ENCODE measurements around the gene RAB40B. TPM values are rescaled to one million over a fixed set of nuclear protein-coding genes. Genes with fewer than 3 reads are reported as not detected.

RAB40B gene
- total RNA-seq, 1 donor from 2014 or later, result 20.0 TPM

- TF ChIP-seq, protein P1, sequence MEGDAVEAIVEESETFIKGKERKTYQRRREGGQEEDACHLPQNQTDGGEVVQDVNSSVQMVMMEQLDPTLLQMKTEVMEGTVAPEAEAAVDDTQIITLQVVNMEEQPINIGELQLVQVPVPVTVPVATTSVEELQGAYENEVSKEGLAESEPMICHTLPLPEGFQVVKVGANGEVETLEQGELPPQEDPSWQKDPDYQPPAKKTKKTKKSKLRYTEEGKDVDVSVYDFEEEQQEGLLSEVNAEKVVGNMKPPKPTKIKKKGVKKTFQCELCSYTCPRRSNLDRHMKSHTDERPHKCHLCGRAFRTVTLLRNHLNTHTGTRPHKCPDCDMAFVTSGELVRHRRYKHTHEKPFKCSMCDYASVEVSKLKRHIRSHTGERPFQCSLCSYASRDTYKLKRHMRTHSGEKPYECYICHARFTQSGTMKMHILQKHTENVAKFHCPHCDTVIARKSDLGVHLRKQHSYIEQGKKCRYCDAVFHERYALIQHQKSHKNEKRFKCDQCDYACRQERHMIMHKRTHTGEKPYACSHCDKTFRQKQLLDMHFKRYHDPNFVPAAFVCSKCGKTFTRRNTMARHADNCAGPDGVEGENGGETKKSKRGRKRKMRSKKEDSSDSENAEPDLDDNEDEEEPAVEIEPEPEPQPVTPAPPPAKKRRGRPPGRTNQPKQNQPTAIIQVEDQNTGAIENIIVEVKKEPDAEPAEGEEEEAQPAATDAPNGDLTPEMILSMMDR (IDR thresholded peaks at IDR 0.05), result no peak
- H3K4me3 Mint-ChIP-seq (ENCODE audit: unreplicated experiment), result no peak overlapping the region
Observed at GRCh38 chr17:82691714-82692113, 6.8 kb downstream of the RAB40B start.

GRCh38 chr17:82690786-82691489 lies 7.6 kb downstream of the RAB40B start:
- Mint-ChIP-seq H3K27ac (ENCODE audit: unreplicated experiment) (no peak overlapping the region), H3K27me3 (ENCODE audit: low read depth) (no peaks in the 10 kb centered on the region), H3K9me3 (ENCODE audit: low read depth) (peaks cover 11% of the 10 kb centered on the region), H3K4me1 (ENCODE audit: low read depth) (peaks cover 7% of the 10 kb centered on the region), H3K4me3 (ENCODE audit: unreplicated experiment) (no peak overlapping the region), H3K36me3 (ENCODE audit: low read depth) (peaks cover 15% of the 10 kb centered on the region)
- TF ChIP-seq, protein P1 (IDR thresholded peaks at IDR 0.05), result no peak
- peak; percentile 67 for DNase-seq (ENCODE audit: low spot score)

More at GRCh38 chr17:82691714-82692113, 6.8 kb downstream of the RAB40B start:
- peaks cover 11% of the 10 kb centered on the region for H3K9me3 Mint-ChIP-seq (ENCODE audit: low read depth)
- peaks cover 15% of the 10 kb centered on the region for H3K36me3 Mint-ChIP-seq (ENCODE audit: low read depth)
- DNase-seq (ENCODE audit: low spot score), result peak; percentile 53
- H3K27me3 Mint-ChIP-seq (ENCODE audit: low read depth), result no peaks in the 10 kb centered on the region
- H3K4me1 Mint-ChIP-seq (ENCODE audit: low read depth), result peaks cover 8% of the 10 kb centered on the region
- no peak overlapping the region for H3K27ac Mint-ChIP-seq (ENCODE audit: unreplicated experiment)

DNA sequence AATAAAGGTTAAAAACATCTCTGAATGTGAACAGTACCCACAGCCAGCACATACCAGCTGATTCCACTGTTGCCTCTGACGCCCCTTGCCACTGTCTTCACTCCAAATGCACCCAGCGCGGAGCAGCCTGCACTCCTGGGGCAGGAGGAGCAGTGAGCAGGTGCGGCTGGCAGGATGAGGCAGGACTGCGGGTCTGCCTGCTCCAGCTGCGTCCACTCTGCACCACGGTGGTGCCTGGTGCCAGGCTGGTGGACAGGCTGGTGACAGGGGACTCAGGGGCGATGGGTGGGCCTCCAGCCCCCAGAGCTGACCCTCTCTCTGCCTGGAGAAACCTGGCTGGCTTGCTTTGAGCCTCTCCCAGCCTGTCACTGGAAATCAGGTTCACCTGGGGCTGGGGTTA lies 9.4 kb downstream of the RAB40B start:
- Mint-ChIP-seq H3K36me3 (ENCODE audit: low read depth) (peaks cover 9% of the 10 kb centered on the region), H3K9me3 (ENCODE audit: low read depth) (peaks cover 2% of the 10 kb centered on the region), H3K27ac (ENCODE audit: unreplicated experiment) (no peak overlapping the region), H3K4me3 (ENCODE audit: unreplicated experiment) (no peak overlapping the region), H3K27me3 (ENCODE audit: low read depth) (no peaks in the 10 kb centered on the region), H3K4me1 (ENCODE audit: low read depth) (peaks cover 7% of the 10 kb centered on the region)
- DNase-seq (ENCODE audit: low spot score), result peak; percentile 82
- TF ChIP-seq, protein P1 (IDR thresholded peaks at IDR 0.05), result no peak

GRCh38 chr17:82687871-82688270 lies 10.6 kb downstream of the RAB40B start:
- H3K4me3 Mint-ChIP-seq (ENCODE audit: unreplicated experiment), result no peak overlapping the region
- H3K36me3 Mint-ChIP-seq (ENCODE audit: low read depth), result peaks cover 8% of the 10 kb centered on the region
- no peak for DNase-seq (ENCODE audit: low spot score)
- H3K27ac Mint-ChIP-seq (ENCODE audit: unreplicated experiment), result no peak overlapping the region
- peaks cover 7% of the 10 kb centered on the region for H3K4me1 Mint-ChIP-seq (ENCODE audit: low read depth)
- no peaks in the 10 kb centered on the region for H3K27me3 Mint-ChIP-seq (ENCODE audit: low read depth)
- no peaks in the 10 kb centered on the region for H3K9me3 Mint-ChIP-seq (ENCODE audit: low read depth)
- TF ChIP-seq, protein P1 (IDR thresholded peaks at IDR 0.05), result no peak

- Mint-ChIP-seq H3K9me3 (ENCODE audit: low read depth) (peaks cover under 1% of the 10 kb centered on the region), H3K4me3 (ENCODE audit: unreplicated experiment) (no peak overlapping the region), H3K27me3 (ENCODE audit: low read depth) (no peaks in the 10 kb centered on the region), H3K4me1 (ENCODE audit: low read depth) (peaks cover 7% of the 10 kb centered on the region), H3K36me3 (ENCODE audit: low read depth) (peaks cover 8% of the 10 kb centered on the region), H3K27ac (ENCODE audit: unreplicated experiment) (no peak overlapping the region)
- TF ChIP-seq, protein P1 (IDR thresholded peaks at IDR 0.05), result no peak
- peak; percentile 64 for DNase-seq (ENCODE audit: low spot score)
Observed at GRCh38 chr17:82687375-82687861, 11.1 kb downstream of the RAB40B start.
